HCT116 (cell line): ENCODE data around the gene HOXB9. TPM values are rescaled to one million over a fixed set of nuclear protein-coding genes. Genes with fewer than 3 reads are reported as not detected.

ENCODE experiments used
- ATAC-seq: fragments of 200-7000 bp; cut with Tn5 transposase; 2 replicates; pipeline ENCODE4 v1.9.1; 2020; ENCODE audit warnings: mild to moderate bottlenecking, moderate library complexity
- BruUV-seq: library from RNA; stranded (reverse); fragments of 400-500 nt; replicated peaks from 2 replicates; lab custom pipeline; 2021; lab: Mats Ljungman, UMichigan
- CTCF ChIA-PET: fragments of 300-600 bp; sonication (Branson Sonifier 250); formaldehyde crosslinking; loops from one replicate; lab custom pipeline; 2021; ENCODE audit warnings: antibody characterized with exemption; lab: Charles Lee
- POLR2A ChIA-PET: fragments of 300-600, 350-600 bp; sonication (Branson Sonifier 250); formaldehyde crosslinking; loops from one replicate; lab custom pipeline; 2021; ENCODE audit warnings: antibody characterized with exemption; lab: Charles Lee
- RAD21 ChIA-PET, 2 experiments: fragments of 300-600 bp; sonication (Branson Sonifier 250); formaldehyde crosslinking; loops; one replicate each; lab custom pipeline; 2023; ENCODE audit warnings: low total read pairs in 2 of 2; ENCODE audit not compliant: uncharacterized antibody in 2 of 2, unreplicated experiment in 2 of 2, low non-redundant PET in 1 of 2; lab: Charles Lee
- DNase-seq: peaks from one replicate; pipeline ENCODE4 v3.0.0-alpha.2; 2010; ENCODE audit warnings: low read depth, low spot score
- H2AFZ ChIP-seq: fragments of 200-600 bp; shearing (Covaris generic), sonication (generic); 2 replicates; pipeline ENCODE4 v1.6.1; 2017; ENCODE audit warnings: low read depth, mixed run types, mixed read lengths, antibody characterized with exemption, low read length; ENCODE audit not compliant: poor library complexity, severe bottlenecking
- H3K27ac ChIP-seq: 2 replicates; pipeline ENCODE4 v1.5.1; 2012; ENCODE audit warnings: low read depth, low read length
- H3K27me3 ChIP-seq: fragments of 200-600 bp; sonication (generic); 2 replicates; pipeline ENCODE4 v1.6.1; 2016; ENCODE audit warnings: mixed run types, low read length, mixed read lengths; ENCODE audit not compliant: insufficient read depth
- H3K36me3 ChIP-seq, 2 experiments: fragments of 200-500 bp in 1 of 2; fragments of 200-600 bp in 1 of 2; sonication (Bioruptor generic) in 1 of 2; sonication (generic) in 1 of 2; 2 replicates each; pipeline versions ENCODE4 v1.5.1 to v1.6.1; 2014 to 2016; ENCODE audit warnings: low read length in 2 of 2, inconsistent platforms in 1 of 2, mixed read lengths in 1 of 2, mixed run types in 1 of 2; ENCODE audit not compliant: insufficient read depth in 2 of 2, control insufficient read depth in 1 of 2
- H3K4me1 ChIP-seq, 2 experiments: fragments of 200-600 bp in 1 of 2; sonication (generic) in 1 of 2; 2 replicates each; pipeline versions ENCODE4 v1.5.1 to v1.6.1; 2012 to 2017; ENCODE audit warnings: low read length in 2 of 2, inconsistent platforms in 1 of 2, mild to moderate bottlenecking in 1 of 2, mixed read lengths in 1 of 2, mixed run types in 1 of 2, moderate library complexity in 1 of 2; ENCODE audit not compliant: insufficient read depth in 2 of 2, control insufficient read depth in 1 of 2
- H3K4me2 ChIP-seq: fragments of 200-600 bp; sonication (generic); 2 replicates; pipeline ENCODE4 v1.6.1; 2017; ENCODE audit warnings: mixed run types, low read length, mixed read lengths
- H3K4me3 ChIP-seq, 2 experiments: fragments of 200-600 bp in 1 of 2; sonication (generic) in 1 of 2; replicated peaks in 1 of 2; 2 replicates each; pipeline ENCODE4 v1.5.1; 2011 to 2016; ENCODE audit warnings: low read length in 2 of 2, control low read depth in 1 of 2, low read depth in 1 of 2, mild to moderate bottlenecking in 1 of 2, mixed read lengths in 1 of 2, mixed run types in 1 of 2
- H3K79me2 ChIP-seq: fragments of 200-600 bp; sonication (generic); 2 replicates; pipeline ENCODE4 v1.6.1; 2017; ENCODE audit warnings: mild to moderate bottlenecking, mixed run types, low read length, moderate library complexity, mixed read lengths; ENCODE audit not compliant: insufficient read depth
- H3K9ac ChIP-seq: fragments of 200-600 bp; sonication (generic); 2 replicates; pipeline ENCODE4 v1.6.1; 2016; ENCODE audit warnings: low read length, mixed read lengths
- H3K9me2 ChIP-seq: fragments of 200-600 bp; sonication (generic), shearing (Covaris generic); 2 replicates; pipeline ENCODE4 v1.6.1; 2017; ENCODE audit warnings: mixed run types, mild to moderate bottlenecking, moderate library complexity; ENCODE audit not compliant: insufficient read depth
- H3K9me3 ChIP-seq, 2 experiments: fragments of 200-500 bp in 1 of 2; fragments of 200-600 bp in 1 of 2; sonication (Bioruptor generic) in 1 of 2; sonication (generic) in 1 of 2; 2 replicates each; pipeline ENCODE4 v1.6.1; 2014 to 2017; ENCODE audit warnings: low read length in 2 of 2, mixed read lengths in 2 of 2, inconsistent platforms in 1 of 2, low read depth in 1 of 2, mild to moderate bottlenecking in 1 of 2, mixed run types in 1 of 2, moderate library complexity in 1 of 2; ENCODE audit not compliant: control insufficient read depth in 1 of 2, insufficient read depth in 1 of 2
- H4K20me1 ChIP-seq: fragments of 200-600 bp; sonication (generic), shearing (Covaris generic); 2 replicates; pipeline ENCODE4 v1.6.1; 2017; ENCODE audit warnings: mixed run types, mild to moderate bottlenecking, moderate library complexity; ENCODE audit not compliant: insufficient read depth
- CBX3 ChIP-seq: IDR thresholded peaks from 2 replicates; pipeline ENCODE4 v1.6.1; 2012; ENCODE audit warnings: low read depth
- EGR1 ChIP-seq: IDR thresholded peaks from 2 replicates; pipeline ENCODE4 v1.6.1; 2012; ENCODE audit warnings: low read depth
- EZH2 ChIP-seq: fragments of 200-600 bp; sonication (generic); IDR thresholded peaks from 2 replicates; pipeline ENCODE4 v1.6.1; 2017; ENCODE audit warnings: antibody characterized with exemption, mixed run types
- EZH2phosphoT487 ChIP-seq: fragments of 200-600 bp; IDR thresholded peaks from 2 replicates; pipeline ENCODE4 v1.6.1; 2018; ENCODE audit warnings: antibody characterized with exemption, borderline replicate concordance
- FOSL1 ChIP-seq: IDR thresholded peaks from 2 replicates; pipeline ENCODE4 v1.6.1; 2012; ENCODE audit warnings: low read depth
- JUND ChIP-seq: IDR thresholded peaks from 2 replicates; pipeline ENCODE4 v1.6.1; 2012
- POLR2A ChIP-seq: IDR thresholded peaks from 2 replicates; pipeline ENCODE4 v1.7.0; 2011; ENCODE audit warnings: borderline replicate concordance; ENCODE audit not compliant: insufficient read depth, insufficient read length; ENCODE audit errors: extremely low read depth
- SIN3A ChIP-seq: IDR thresholded peaks from 2 replicates; pipeline ENCODE4 v1.6.1; 2012; ENCODE audit warnings: low read depth
- SRF ChIP-seq: IDR thresholded peaks from 2 replicates; pipeline ENCODE4 v1.6.1; 2012; ENCODE audit warnings: low read depth
- YY1 ChIP-seq: IDR thresholded peaks from 2 replicates; pipeline ENCODE4 v1.6.1; 2011; ENCODE audit warnings: low read length, low read depth, moderate library complexity, mild to moderate bottlenecking; ENCODE audit not compliant: insufficient replicate concordance; ENCODE audit errors: extremely low read depth
- intact Hi-C: fragments of 100-400 bp; cut with micrococcal nuclease; formaldehyde crosslinking; loops from 2 replicates; pipeline ENCODE4 v1.10.0; 2022
- total RNA-seq: library from RNA; stranded (reverse); gene quantifications from one replicate; pipeline ENCODE4 v1.2.1, GENCODE V29; 2021; ENCODE audit not compliant: unreplicated experiment
- TF ChIP-seq, protein P1 (sequence below), 3 experiments: fragments of 200-600 bp in 1 of 3; sonication (generic) in 1 of 3; IDR thresholded peaks in 2 of 3; conservative IDR thresholded peaks in 1 of 3; 2 replicates each; pipeline ENCODE4 v1.5.1; 2012 to 2017; ENCODE audit warnings: low read depth in 2 of 3, low read length in 2 of 3, antibody characterized with exemption in 1 of 3, borderline replicate concordance in 1 of 3, control low read depth in 1 of 3, mild to moderate bottlenecking in 1 of 3, mixed read lengths in 1 of 3, mixed run types in 1 of 3, moderate library complexity in 1 of 3; ENCODE audit not compliant: insufficient read depth in 1 of 3
- TF ChIP-seq, protein P2 (sequence below): IDR thresholded peaks from 2 replicates; pipeline ENCODE4 v1.6.1; 2012; ENCODE audit warnings: low read depth
- TF ChIP-seq, protein P3 (sequence below): IDR thresholded peaks from 2 replicates; pipeline ENCODE4 v1.6.1; 2012

HOXB9 gene
- total RNA-seq, 1 experiment from 2014 or later: 40.1 TPM

DNA sequence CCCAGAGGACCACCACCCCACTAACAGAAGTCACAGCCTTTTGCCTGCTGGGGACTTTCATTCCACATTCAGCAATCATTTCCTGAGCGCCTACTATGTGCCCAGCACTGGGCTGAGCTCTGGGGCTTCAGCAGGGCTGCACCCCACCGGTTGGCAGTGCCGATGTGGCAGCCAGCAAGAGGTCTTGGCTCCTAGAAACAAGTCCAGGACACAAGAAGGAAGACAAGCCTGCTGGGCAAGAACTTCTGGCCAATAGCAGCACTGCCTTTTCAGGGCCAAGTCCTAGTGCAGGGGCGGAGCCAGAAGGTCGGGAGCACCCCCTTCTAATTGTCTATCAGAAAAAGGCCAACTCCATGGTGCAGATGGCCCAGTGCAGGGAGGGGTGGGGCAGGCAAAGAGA lies 13.0 kb upstream of the HOXB9 start:
- no peak overlapping the region for H2AFZ ChIP-seq
- ChIA-PET POLR2A (no interaction called here), RAD21 (no interaction called here), CTCF (interaction anchor here (2.7 kb wide), 1 partner anchor 240 kb away, joined by 7 read pairs; no protein-coding TSS in a partner anchor)
- peaks cover 8 to 25% of the 10 kb centered on the region in 2 experiments; a peak in 3 of 4 replicates for H3K4me1 ChIP-seq
- ATAC-seq (peak; percentile 70), DNase-seq (no peak)
- H3K27ac ChIP-seq: no peak overlapping the region
- no peak overlapping the region for H3K4me3 ChIP-seq
- peaks cover 88% of the 10 kb centered on the region for H3K79me2 ChIP-seq
- intact Hi-C loops: no loop called here
- TF ChIP-seq SRF (no peak), EGR1 (no peak), JUND (no peak), FOSL1 (no peak), CBX3 (no peak)
- no peak overlapping the region for H3K4me2 ChIP-seq
- H3K36me3 ChIP-seq: peaks cover 14 to 37% of the 10 kb centered on the region in 2 experiments; a peak in 3 of 4 replicates
- no peaks in the 10 kb centered on the region for H3K9me3 ChIP-seq
- no peak overlapping the region for H3K9ac ChIP-seq
- BruUV-seq: no TSS peak
- no peaks in the 10 kb centered on the region for H4K20me1 ChIP-seq
- no peaks in the 10 kb centered on the region for H3K27me3 ChIP-seq
- H3K9me2 ChIP-seq: no peaks in the 10 kb centered on the region

DNA sequence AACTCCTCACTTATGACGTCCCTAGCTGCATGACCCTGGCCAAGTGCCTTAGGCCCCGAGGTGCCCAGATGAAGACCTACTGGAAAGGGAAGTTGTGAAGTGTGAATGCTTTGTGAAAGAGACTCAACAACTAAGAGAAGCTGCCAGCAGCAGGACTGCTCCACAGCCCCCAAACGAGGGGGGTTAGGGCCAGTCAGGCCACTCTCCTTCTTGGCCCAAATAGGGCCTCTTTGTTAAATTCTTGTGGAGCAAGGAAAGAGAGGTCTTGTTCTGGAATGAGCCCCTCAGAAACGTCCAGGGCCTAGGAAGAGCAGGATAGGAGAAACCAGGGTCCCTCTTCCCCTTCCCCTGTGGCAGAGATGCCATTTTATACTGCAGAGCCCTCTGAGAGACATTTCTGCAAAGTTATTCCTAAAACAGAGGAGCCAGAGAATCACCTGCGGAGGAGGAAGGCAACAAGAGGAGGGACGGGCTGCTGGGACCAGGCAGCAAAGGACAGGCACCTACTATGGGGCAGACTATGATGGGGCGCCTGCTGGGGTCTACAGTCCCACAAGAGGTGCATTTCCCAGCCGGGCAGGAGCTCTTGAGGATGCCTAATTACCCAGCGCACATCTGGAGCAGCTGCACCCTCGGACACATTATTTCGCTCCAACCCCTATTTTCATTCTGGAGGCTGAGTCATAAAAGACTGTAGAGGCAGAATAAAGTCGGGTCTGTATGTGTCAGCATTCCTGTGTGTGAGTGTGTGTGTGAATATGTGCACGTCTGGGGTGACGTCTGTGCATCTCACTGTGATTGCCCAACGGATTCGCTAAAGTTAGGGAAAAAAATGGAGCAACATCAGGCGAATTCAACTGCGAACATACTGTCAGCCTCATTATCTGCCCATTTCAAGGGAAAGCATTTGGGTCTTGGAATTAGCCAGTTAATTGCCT lies 11.4 kb upstream of the HOXB9 start:
- intact Hi-C loops: no loop called here
- H3K27me3 ChIP-seq: no peaks in the 10 kb centered on the region
- BruUV-seq: no TSS peak
- no peak overlapping the region for H3K4me3 ChIP-seq
- DNase-seq (no peak), ATAC-seq (no peak)
- no peak overlapping the region for H2AFZ ChIP-seq
- H3K4me1 ChIP-seq: peaks cover 8 to 19% of the 10 kb centered on the region in 2 experiments; a peak in 3 of 4 replicates
- CTCF ChIA-PET: interaction anchor here (0.8 to 2.4 kb wide), 8 partner anchors 12 to 612 kb away, joined by 3 to 12 read pairs (median 4); partner anchors contain the start of genes ATP5MC1 and HOXB9
- H3K79me2 ChIP-seq: peaks cover 72% of the 10 kb centered on the region
- H3K9ac ChIP-seq: no peak overlapping the region
- H3K9me3 ChIP-seq: no peaks in the 10 kb centered on the region
- H3K9me2 ChIP-seq: no peaks in the 10 kb centered on the region
- H3K36me3 ChIP-seq: peaks cover 14 to 30% of the 10 kb centered on the region in 2 experiments; a peak in 3 of 4 replicates
- RAD21 ChIA-PET: no interaction called here
- H4K20me1 ChIP-seq: no peaks in the 10 kb centered on the region
- POLR2A ChIA-PET: interaction anchor here (1.3 kb wide), 1 partner anchor 11 kb away, joined by 5 read pairs; the partner anchor contains the start of gene HOXB9
- no peak overlapping the region for H3K27ac ChIP-seq
- H3K4me2 ChIP-seq: no peak overlapping the region
- TF ChIP-seq, protein P1, sequence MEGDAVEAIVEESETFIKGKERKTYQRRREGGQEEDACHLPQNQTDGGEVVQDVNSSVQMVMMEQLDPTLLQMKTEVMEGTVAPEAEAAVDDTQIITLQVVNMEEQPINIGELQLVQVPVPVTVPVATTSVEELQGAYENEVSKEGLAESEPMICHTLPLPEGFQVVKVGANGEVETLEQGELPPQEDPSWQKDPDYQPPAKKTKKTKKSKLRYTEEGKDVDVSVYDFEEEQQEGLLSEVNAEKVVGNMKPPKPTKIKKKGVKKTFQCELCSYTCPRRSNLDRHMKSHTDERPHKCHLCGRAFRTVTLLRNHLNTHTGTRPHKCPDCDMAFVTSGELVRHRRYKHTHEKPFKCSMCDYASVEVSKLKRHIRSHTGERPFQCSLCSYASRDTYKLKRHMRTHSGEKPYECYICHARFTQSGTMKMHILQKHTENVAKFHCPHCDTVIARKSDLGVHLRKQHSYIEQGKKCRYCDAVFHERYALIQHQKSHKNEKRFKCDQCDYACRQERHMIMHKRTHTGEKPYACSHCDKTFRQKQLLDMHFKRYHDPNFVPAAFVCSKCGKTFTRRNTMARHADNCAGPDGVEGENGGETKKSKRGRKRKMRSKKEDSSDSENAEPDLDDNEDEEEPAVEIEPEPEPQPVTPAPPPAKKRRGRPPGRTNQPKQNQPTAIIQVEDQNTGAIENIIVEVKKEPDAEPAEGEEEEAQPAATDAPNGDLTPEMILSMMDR (IDR thresholded peaks at IDR 0.05 in 2 of 3, conservative IDR thresholded peaks at IDR 0.05 in 1 of 3; ENCODE audit: borderline replicate concordance in 1 of 3, insufficient read depth in 1 of 3, low read depth in 2 of 3, low read length in 2 of 3): no peak
- TF ChIP-seq SRF (no peak), POLR2A (no peak), YY1 (no peak), EZH2phosphoT487 (no peak), JUND (no peak), SIN3A (no peak), EZH2 (no peak)
- TF ChIP-seq, protein P2, sequence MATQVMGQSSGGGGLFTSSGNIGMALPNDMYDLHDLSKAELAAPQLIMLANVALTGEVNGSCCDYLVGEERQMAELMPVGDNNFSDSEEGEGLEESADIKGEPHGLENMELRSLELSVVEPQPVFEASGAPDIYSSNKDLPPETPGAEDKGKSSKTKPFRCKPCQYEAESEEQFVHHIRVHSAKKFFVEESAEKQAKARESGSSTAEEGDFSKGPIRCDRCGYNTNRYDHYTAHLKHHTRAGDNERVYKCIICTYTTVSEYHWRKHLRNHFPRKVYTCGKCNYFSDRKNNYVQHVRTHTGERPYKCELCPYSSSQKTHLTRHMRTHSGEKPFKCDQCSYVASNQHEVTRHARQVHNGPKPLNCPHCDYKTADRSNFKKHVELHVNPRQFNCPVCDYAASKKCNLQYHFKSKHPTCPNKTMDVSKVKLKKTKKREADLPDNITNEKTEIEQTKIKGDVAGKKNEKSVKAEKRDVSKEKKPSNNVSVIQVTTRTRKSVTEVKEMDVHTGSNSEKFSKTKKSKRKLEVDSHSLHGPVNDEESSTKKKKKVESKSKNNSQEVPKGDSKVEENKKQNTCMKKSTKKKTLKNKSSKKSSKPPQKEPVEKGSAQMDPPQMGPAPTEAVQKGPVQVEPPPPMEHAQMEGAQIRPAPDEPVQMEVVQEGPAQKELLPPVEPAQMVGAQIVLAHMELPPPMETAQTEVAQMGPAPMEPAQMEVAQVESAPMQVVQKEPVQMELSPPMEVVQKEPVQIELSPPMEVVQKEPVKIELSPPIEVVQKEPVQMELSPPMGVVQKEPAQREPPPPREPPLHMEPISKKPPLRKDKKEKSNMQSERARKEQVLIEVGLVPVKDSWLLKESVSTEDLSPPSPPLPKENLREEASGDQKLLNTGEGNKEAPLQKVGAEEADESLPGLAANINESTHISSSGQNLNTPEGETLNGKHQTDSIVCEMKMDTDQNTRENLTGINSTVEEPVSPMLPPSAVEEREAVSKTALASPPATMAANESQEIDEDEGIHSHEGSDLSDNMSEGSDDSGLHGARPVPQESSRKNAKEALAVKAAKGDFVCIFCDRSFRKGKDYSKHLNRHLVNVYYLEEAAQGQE: no peak
- TF ChIP-seq, protein P3, sequence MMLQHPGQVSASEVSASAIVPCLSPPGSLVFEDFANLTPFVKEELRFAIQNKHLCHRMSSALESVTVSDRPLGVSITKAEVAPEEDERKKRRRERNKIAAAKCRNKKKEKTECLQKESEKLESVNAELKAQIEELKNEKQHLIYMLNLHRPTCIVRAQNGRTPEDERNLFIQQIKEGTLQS: no peak
